ENCODE measurements around the gene ITPR1. TPM values are rescaled to one million over a fixed set of nuclear protein-coding genes. Genes with fewer than 3 reads are reported as not detected.

The ITPR1 gene
- total RNA-seq, 2 donors from 2014 or later, result 5.9 TPM

- Mint-ChIP-seq H3K27me3 (ENCODE audit: insufficient read depth) (no peaks in the 10 kb centered on the region), H3K4me1 (peaks cover 11% of the 10 kb centered on the region), H3K4me3 (no peak overlapping the region), H3K9me3 (no peaks in the 10 kb centered on the region), H3K27ac (no peak overlapping the region), H3K36me3 (ENCODE audit: low read depth) (no peaks in the 10 kb centered on the region)
- Histone ChIP-seq H3K27ac (ENCODE audit: low read depth, low read length) (no peak overlapping the region), H3K4me3 (ENCODE audit: low read length) (no peak overlapping the region), H3K9ac (ENCODE audit: extremely low read depth, low read length, poor library complexity, severe bottlenecking) (no peak overlapping the region), H3K27me3 (ENCODE audit: control insufficient read depth, insufficient read depth, low read length, poor library complexity, severe bottlenecking) (peaks cover 4% of the 10 kb centered on the region), H3K36me3 (ENCODE audit: control insufficient read depth, insufficient read depth, low read length) (no peaks in the 10 kb centered on the region), H3K4me1 (ENCODE audit: control insufficient read depth, insufficient read depth, low read length) (peaks cover 18% of the 10 kb centered on the region), H3K9me3 (ENCODE audit: control insufficient read depth, low read length) (no peaks in the 10 kb centered on the region)
- DNase-seq, result no peak
- WGBS, 2 experiments (ENCODE audit: insufficient coverage in 1 of 2, insufficient read length in 1 of 2), result 50 to 81% methylated on average over 3 to 4 of the region's 4 CpGs
- no peak for TF ChIP-seq CTCF (conservative IDR thresholded peaks at IDR 0.05)
Observed at GRCh38 chr3:4552811-4553210, 59.7 kb downstream of the ITPR1 start.

DNA sequence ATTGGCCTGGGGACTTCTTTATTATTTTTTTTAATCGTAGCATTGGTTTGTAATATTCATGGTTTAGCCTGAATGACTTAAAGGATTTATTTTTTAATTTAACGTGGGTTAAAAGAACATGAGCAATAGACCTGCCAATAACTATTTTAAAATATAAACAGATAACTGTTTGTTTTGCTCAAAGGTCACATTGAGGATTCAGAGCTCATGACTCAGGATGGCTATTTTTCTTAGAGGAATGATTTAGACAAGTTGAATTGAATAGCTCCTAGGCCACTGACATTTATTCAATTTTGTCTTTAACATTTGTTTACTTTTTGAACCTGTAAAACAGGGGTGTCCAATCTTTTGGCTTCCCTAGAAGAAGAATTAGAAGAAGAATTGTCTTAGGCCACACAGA lies 68.5 kb downstream of the ITPR1 start:
- DNase-seq, result no peak
- H3K9me3 ChIP-seq (ENCODE audit: control insufficient read depth, low read length), result no peaks in the 10 kb centered on the region
- peaks cover 5% of the 10 kb centered on the region for H3K4me1 ChIP-seq (ENCODE audit: control insufficient read depth, insufficient read depth, low read length)
- H3K4me3 ChIP-seq (ENCODE audit: low read length), result no peak overlapping the region
- H3K9ac ChIP-seq (ENCODE audit: extremely low read depth, low read length, poor library complexity, severe bottlenecking), result no peak overlapping the region
- no peaks in the 10 kb centered on the region for H3K27me3 ChIP-seq (ENCODE audit: control insufficient read depth, insufficient read depth, low read length, poor library complexity, severe bottlenecking)
- TF ChIP-seq CTCF (conservative IDR thresholded peaks at IDR 0.05), result no peak
- no peaks in the 10 kb centered on the region for H3K9me3 Mint-ChIP-seq
- H3K27ac Mint-ChIP-seq, result no peak overlapping the region
- no peaks in the 10 kb centered on the region for H3K36me3 Mint-ChIP-seq (ENCODE audit: low read depth)
- no peaks in the 10 kb centered on the region for H3K27me3 Mint-ChIP-seq (ENCODE audit: insufficient read depth)
- WGBS, 2 experiments (ENCODE audit: insufficient coverage in 1 of 2, insufficient read length in 1 of 2), result 80% methylated on average over 2 of the region's 2 CpGs; no CpG with 5 or more reads in 1 of the 2 experiments
- no peak overlapping the region for H3K4me3 Mint-ChIP-seq
- H3K4me1 Mint-ChIP-seq, result peaks cover 10% of the 10 kb centered on the region
- H3K27ac ChIP-seq (ENCODE audit: low read depth, low read length), result no peak overlapping the region
- H3K36me3 ChIP-seq (ENCODE audit: control insufficient read depth, insufficient read depth, low read length), result no peaks in the 10 kb centered on the region

DNA sequence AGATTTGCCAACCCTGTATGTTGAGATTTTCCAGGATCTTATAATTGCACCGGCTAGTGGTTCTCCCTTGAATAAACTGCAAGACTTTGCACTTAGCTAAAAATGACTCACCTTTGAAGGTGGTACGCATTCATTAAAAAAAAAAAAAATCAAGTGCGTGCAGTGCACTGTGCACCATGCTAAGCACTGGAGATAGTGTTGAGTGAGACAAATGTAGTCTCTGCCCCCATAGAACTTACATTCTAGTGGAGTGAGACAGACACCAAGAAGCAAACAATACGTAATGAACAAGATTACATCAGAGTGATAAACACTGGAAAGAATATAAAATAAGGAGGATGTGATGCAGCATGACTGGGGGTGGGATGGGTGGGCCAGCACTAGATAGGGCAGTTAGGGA lies 69.4 kb downstream of the ITPR1 start:
- H3K9me3 Mint-ChIP-seq, result no peaks in the 10 kb centered on the region
- no peak for DNase-seq
- H3K4me3 Mint-ChIP-seq, result no peak overlapping the region

More for the DNA sequence above, 69.4 kb downstream of the ITPR1 start:
- no peaks in the 10 kb centered on the region for H3K27me3 Mint-ChIP-seq (ENCODE audit: insufficient read depth)
- no peak overlapping the region for H3K27ac Mint-ChIP-seq
- no peaks in the 10 kb centered on the region for H3K36me3 ChIP-seq (ENCODE audit: control insufficient read depth, insufficient read depth, low read length)
- no peak overlapping the region for H3K27ac ChIP-seq (ENCODE audit: low read depth, low read length)
- H3K4me3 ChIP-seq (ENCODE audit: low read length), result no peak overlapping the region
- WGBS, 2 experiments (ENCODE audit: insufficient coverage in 1 of 2, insufficient read length in 1 of 2), result 90 to 97% methylated on average over 2 to 4 of the region's 4 CpGs
- H3K36me3 Mint-ChIP-seq (ENCODE audit: low read depth), result no peaks in the 10 kb centered on the region
- H3K4me1 Mint-ChIP-seq, result peaks cover 10% of the 10 kb centered on the region
- no peak overlapping the region for H3K9ac ChIP-seq (ENCODE audit: extremely low read depth, low read length, poor library complexity, severe bottlenecking)
- no peaks in the 10 kb centered on the region for H3K9me3 ChIP-seq (ENCODE audit: control insufficient read depth, low read length)
- TF ChIP-seq CTCF (conservative IDR thresholded peaks at IDR 0.05), result no peak
- no peaks in the 10 kb centered on the region for H3K27me3 ChIP-seq (ENCODE audit: control insufficient read depth, insufficient read depth, low read length, poor library complexity, severe bottlenecking)
- H3K4me1 ChIP-seq (ENCODE audit: control insufficient read depth, insufficient read depth, low read length), result peaks cover 5% of the 10 kb centered on the region
